Stimulated activated CD8-positive, alpha-beta memory T cell treated with anti-CD3 and anti-CD28 coated beads, Interleukin-15, amount 100 ng/mL, for 48 hours (primary cell): ENCODE results near the gene ZNF385D.

ENCODE experiments used
- DNase-seq, 2 donors: peaks; one replicate each; pipeline ENCODE4 v3.0.0-alpha.2; 2020; ENCODE audit warnings: low read depth in 2 of 2

Gene ZNF385D

GRCh38 chr3:21377071-21377769 is 373.8 kb downstream of the ZNF385D start:
- no peak for DNase-seq

- DNase-seq = no peak
These were observed 378.7 kb downstream of the ZNF385D start for GRCh38 chr3:21372316-21372715.
